K562 (cell line): ENCODE results near the gene CLK3. TPM values are rescaled to one million over a fixed set of nuclear protein-coding genes. Genes with fewer than 3 reads are reported as not detected.
A peak's percentile ranks its signal among the peaks of the same experiment; 100 is the strongest.

Experiments
- CBFA2T2 ChIP-seq: fragments of 450-650 bp; conservative IDR thresholded peaks from 2 replicates; pipeline ENCODE4 v1.6.1; 2017; ENCODE audit warnings: mild to moderate bottlenecking
- CBFB ChIP-seq: sonication (generic); formaldehyde crosslinking; IDR thresholded peaks from 2 replicates; pipeline ENCODE4 v1.4.0; 2020; ENCODE audit warnings: mild to moderate bottlenecking, missing genetic modification reagents
- CCAR2 ChIP-seq: fragments of 200-400 bp; formaldehyde crosslinking; IDR thresholded peaks from 2 replicates; pipeline ENCODE4 v1.6.1; 2017; ENCODE audit warnings: mild to moderate bottlenecking, low read depth, low read length
- CEBPB ChIP-seq: fragments of 450-650 bp; IDR thresholded peaks from 2 replicates; pipeline ENCODE4 v1.6.1; 2016; ENCODE audit warnings: missing genetic modification characterization, missing compliant biosample characterization
- CREM ChIP-seq: IDR thresholded peaks from 2 replicates; pipeline ENCODE4 v1.6.1; 2014; ENCODE audit warnings: antibody characterized with exemption, low read depth
- FOXK1 ChIP-seq: sonication (generic); formaldehyde crosslinking; IDR thresholded peaks from 2 replicates; pipeline ENCODE4 v1.8.0; 2022; ENCODE audit warnings: missing genetic modification reagents, mild to moderate bottlenecking, borderline replicate concordance
- MEIS2 ChIP-seq: fragments of 450-650 bp; IDR thresholded peaks from 2 replicates; pipeline ENCODE4 v1.6.1; 2014; ENCODE audit warnings: mild to moderate bottlenecking; ENCODE audit not compliant: partially characterized antibody
- MYNN ChIP-seq, 2 experiments: sonication (generic); formaldehyde crosslinking in 1 of 2; IDR thresholded peaks; 2 replicates each; pipeline versions ENCODE4 v1.5.0 to v1.6.1; 2016 to 2020; ENCODE audit warnings: antibody characterized with exemption in 1 of 2, missing genetic modification reagents in 1 of 2
- NCOA6 ChIP-seq: fragments of 450-650 bp; IDR thresholded peaks from 2 replicates; pipeline ENCODE4 v1.6.1; 2017; ENCODE audit warnings: mild to moderate bottlenecking
- NFRKB ChIP-seq: fragments of 450-650 bp; IDR thresholded peaks from 2 replicates; pipeline ENCODE4 v1.6.1; 2016; ENCODE audit warnings: low read depth
- NFXL1 ChIP-seq: fragments of 450-650 bp; formaldehyde crosslinking; IDR thresholded peaks from 2 replicates; pipeline ENCODE4 v1.4.0; 2021; ENCODE audit warnings: mild to moderate bottlenecking
- PYGO2 ChIP-seq: fragments of 450-650 bp; IDR thresholded peaks from 2 replicates; pipeline ENCODE4 v1.6.1; 2016; ENCODE audit warnings: mild to moderate bottlenecking, missing genetic modification characterization, moderate library complexity, missing compliant biosample characterization
- SREBF1 ChIP-seq: fragments of 150-350 bp; IDR thresholded peaks from 2 replicates; pipeline ENCODE4 v1.6.1; 2014; ENCODE audit warnings: antibody characterized with exemption, low read depth, low read length, borderline replicate concordance
- XRCC5 ChIP-seq: fragments of 200-400 bp; formaldehyde crosslinking; IDR thresholded peaks from 2 replicates; pipeline ENCODE4 v1.6.1; 2017; ENCODE audit warnings: low read depth, mild to moderate bottlenecking, low read length
- ZNF133 ChIP-seq: fragments of 250-450 bp; sonication (Bioruptor Pico); IDR thresholded peaks from 2 replicates; pipeline ENCODE4 v1.4.0; 2020; ENCODE audit warnings: mild to moderate bottlenecking
- ZNF282 ChIP-seq: sonication (generic); formaldehyde crosslinking; IDR thresholded peaks from 2 replicates; pipeline ENCODE4 v1.8.1; 2023; ENCODE audit warnings: missing genetic modification reagents
- polyA plus RNA-seq, 8 experiments: library from polyadenylated mRNA; depleted of rRNA in 4 of 8; stranded (reverse) in 5 of 8; unstranded in 3 of 8; fragments of >200 nt; fragmentation: Nextera tagmentation in 2 of 8; fragmentation: Illumina TruSeq in 1 of 8; extraction: Ambion mirVana in 2 of 8; extraction: Trizol in 1 of 8; gene quantifications; 2 replicates each; pipeline versions ENCODE4 v1.2.1 to v1.2.3, GENCODE V29; 2011 to 2014; ENCODE audit warnings: inconsistent platforms in 1 of 8, missing spikeins in 1 of 8
- total RNA-seq, 7 experiments: library from RNA; depleted of rRNA in 6 of 7; stranded (reverse); fragments of >200 nt in 6 of 7; fragmentation: Illumina TruSeq in 2 of 7; extraction: Trizol in 2 of 7; gene quantifications; 2 replicates each; pipeline versions ENCODE4 v1.2.1 to v1.2.3, GENCODE V29; 2011 to 2021; ENCODE audit warnings: low replicate concordance in 1 of 7
- TF ChIP-seq, protein P1 (sequence below): fragments of 250-450 bp; sonication (Bioruptor Pico); IDR thresholded peaks from 2 replicates; pipeline ENCODE4 v1.4.0; 2020
- TF ChIP-seq, protein P2 (sequence below): fragments of 450-650 bp; IDR thresholded peaks from 2 replicates; pipeline ENCODE4 v1.6.1; 2016; ENCODE audit warnings: low read depth, mild to moderate bottlenecking, moderate library complexity
- TF ChIP-seq, protein P3 (sequence below): sonication (generic); formaldehyde crosslinking; IDR thresholded peaks from 2 replicates; pipeline ENCODE4 v1.8.1; 2023; ENCODE audit warnings: mild to moderate bottlenecking, missing genetic modification reagents
- TF ChIP-seq, protein P4 (sequence below): fragments of 450-650 bp; IDR thresholded peaks from 2 replicates; pipeline ENCODE4 v1.6.1; 2018; ENCODE audit not compliant: partially characterized antibody

The CLK3 gene
- total and polyA plus RNA-seq, 9 of the 15 experiments (the other 6 are each of a cell fraction or from before 2014, with no cell fraction given) = 1.2 to 95.2 (median 51.7) TPM

DNA sequence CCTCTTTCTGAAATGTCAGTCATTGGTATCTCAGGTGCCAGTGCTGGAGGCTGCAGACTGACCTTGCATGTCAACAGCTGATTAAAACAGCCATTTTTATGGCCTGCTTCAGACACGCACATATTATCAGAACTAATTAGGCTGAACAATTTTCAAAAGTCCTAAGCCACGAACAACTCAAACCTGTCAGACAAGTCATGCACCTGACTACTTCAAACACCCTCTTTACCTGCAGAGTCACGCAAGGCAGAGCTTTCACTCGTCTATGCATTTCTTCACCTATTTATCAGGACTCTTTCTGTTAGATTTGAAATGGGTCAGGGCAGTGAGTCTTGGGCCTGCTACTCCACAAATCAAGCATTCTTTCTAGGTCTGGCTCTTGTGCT, 26.7 kb downstream of the CLK3 start (continued):
- TF ChIP-seq MYNN (IDR thresholded peaks at IDR 0.05) = no peak
- TF ChIP-seq MYNN (CRISPR knock-in tag; IDR thresholded peaks at IDR 0.05) = no peak
- TF ChIP-seq MEIS2 = peak; percentile 2
- TF ChIP-seq, protein P1, sequence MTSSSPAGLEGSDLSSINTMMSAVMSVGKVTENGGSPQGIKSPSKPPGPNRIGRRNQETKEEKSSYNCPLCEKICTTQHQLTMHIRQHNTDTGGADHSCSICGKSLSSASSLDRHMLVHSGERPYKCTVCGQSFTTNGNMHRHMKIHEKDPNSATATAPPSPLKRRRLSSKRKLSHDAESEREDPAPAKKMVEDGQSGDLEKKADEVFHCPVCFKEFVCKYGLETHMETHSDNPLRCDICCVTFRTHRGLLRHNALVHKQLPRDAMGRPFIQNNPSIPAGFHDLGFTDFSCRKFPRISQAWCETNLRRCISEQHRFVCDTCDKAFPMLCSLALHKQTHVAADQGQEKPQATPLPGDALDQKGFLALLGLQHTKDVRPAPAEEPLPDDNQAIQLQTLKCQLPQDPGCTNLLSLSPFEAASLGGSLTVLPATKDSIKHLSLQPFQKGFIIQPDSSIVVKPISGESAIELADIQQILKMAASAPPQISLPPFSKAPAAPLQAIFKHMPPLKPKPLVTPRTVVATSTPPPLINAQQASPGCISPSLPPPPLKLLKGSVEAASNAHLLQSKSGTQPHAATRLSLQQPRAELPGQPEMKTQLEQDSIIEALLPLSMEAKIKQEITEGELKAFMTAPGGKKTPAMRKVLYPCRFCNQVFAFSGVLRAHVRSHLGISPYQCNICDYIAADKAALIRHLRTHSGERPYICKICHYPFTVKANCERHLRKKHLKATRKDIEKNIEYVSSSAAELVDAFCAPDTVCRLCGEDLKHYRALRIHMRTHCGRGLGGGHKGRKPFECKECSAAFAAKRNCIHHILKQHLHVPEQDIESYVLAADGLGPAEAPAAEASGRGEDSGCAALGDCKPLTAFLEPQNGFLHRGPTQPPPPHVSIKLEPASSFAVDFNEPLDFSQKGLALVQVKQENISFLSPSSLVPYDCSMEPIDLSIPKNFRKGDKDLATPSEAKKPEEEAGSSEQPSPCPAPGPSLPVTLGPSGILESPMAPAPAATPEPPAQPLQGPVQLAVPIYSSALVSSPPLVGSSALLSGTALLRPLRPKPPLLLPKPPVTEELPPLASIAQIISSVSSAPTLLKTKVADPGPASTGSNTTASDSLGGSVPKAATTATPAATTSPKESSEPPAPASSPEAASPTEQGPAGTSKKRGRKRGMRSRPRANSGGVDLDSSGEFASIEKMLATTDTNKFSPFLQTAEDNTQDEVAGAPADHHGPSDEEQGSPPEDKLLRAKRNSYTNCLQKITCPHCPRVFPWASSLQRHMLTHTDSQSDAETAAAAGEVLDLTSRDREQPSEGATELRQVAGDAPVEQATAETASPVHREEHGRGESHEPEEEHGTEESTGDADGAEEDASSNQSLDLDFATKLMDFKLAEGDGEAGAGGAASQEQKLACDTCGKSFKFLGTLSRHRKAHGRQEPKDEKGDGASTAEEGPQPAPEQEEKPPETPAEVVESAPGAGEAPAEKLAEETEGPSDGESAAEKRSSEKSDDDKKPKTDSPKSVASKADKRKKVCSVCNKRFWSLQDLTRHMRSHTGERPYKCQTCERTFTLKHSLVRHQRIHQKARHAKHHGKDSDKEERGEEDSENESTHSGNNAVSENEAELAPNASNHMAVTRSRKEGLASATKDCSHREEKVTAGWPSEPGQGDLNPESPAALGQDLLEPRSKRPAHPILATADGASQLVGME (CRISPR knock-in tag) = no peak
- TF ChIP-seq, protein P2, sequence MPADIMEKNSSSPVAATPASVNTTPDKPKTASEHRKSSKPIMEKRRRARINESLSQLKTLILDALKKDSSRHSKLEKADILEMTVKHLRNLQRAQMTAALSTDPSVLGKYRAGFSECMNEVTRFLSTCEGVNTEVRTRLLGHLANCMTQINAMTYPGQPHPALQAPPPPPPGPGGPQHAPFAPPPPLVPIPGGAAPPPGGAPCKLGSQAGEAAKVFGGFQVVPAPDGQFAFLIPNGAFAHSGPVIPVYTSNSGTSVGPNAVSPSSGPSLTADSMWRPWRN = no peak
- no peak for TF ChIP-seq ZNF133 (CRISPR knock-in tag)
- TF ChIP-seq CEBPB (tag) = no peak
- TF ChIP-seq NFRKB = no peak
- TF ChIP-seq CBFA2T2 = peak; percentile 14; the same call in 1 of the 2 replicates
- no peak for TF ChIP-seq CBFB (CRISPR knock-in tag)
- no peak for TF ChIP-seq FOXK1 (CRISPR knock-in tag)
- TF ChIP-seq, protein P3, sequence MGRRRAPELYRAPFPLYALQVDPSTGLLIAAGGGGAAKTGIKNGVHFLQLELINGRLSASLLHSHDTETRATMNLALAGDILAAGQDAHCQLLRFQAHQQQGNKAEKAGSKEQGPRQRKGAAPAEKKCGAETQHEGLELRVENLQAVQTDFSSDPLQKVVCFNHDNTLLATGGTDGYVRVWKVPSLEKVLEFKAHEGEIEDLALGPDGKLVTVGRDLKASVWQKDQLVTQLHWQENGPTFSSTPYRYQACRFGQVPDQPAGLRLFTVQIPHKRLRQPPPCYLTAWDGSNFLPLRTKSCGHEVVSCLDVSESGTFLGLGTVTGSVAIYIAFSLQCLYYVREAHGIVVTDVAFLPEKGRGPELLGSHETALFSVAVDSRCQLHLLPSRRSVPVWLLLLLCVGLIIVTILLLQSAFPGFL = no peak
- TF ChIP-seq NFXL1 (CRISPR knock-in tag) = no peak
- TF ChIP-seq NCOA6 = no peak
- no peak for TF ChIP-seq CCAR2
- TF ChIP-seq CREM = no peak
- TF ChIP-seq XRCC5 = no peak
- TF ChIP-seq PYGO2 (tag) = no peak
- TF ChIP-seq ZNF282 (CRISPR knock-in tag) = no peak
- TF ChIP-seq, protein P4, sequence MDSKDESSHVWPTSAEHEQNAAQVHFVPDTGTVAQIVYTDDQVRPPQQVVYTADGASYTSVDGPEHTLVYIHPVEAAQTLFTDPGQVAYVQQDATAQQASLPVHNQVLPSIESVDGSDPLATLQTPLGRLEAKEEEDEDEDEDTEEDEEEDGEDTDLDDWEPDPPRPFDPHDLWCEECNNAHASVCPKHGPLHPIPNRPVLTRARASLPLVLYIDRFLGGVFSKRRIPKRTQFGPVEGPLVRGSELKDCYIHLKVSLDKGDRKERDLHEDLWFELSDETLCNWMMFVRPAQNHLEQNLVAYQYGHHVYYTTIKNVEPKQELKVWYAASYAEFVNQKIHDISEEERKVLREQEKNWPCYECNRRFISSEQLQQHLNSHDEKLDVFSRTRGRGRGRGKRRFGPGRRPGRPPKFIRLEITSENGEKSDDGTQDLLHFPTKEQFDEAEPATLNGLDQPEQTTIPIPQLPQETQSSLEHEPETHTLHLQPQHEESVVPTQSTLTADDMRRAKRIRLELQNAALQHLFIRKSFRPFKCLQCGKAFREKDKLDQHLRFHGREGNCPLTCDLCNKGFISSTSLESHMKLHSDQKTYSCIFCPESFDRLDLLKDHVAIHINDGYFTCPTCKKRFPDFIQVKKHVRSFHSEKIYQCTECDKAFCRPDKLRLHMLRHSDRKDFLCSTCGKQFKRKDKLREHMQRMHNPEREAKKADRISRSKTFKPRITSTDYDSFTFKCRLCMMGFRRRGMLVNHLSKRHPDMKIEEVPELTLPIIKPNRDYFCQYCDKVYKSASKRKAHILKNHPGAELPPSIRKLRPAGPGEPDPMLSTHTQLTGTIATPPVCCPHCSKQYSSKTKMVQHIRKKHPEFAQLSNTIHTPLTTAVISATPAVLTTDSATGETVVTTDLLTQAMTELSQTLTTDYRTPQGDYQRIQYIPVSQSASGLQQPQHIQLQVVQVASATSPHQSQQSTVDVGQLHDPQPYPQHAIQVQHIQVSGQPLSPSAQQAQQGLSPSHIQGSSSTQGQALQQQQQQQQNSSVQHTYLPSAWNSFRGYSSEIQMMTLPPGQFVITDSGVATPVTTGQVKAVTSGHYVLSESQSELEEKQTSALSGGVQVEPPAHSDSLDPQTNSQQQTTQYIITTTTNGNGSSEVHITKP = no peak
- no peak for TF ChIP-seq SREBF1
